Activated CD4-positive, alpha-beta memory T cell treated with anti-CD3 and anti-CD28 coated beads, Interleukin-2, amount 10 ng/mL, durations not matched to agents 7 days and 5 days (primary cell): ENCODE results near the gene SCAF1. TPM values are rescaled to one million over a fixed set of nuclear protein-coding genes. Genes with fewer than 3 reads are reported as not detected.

Experiments used
- CTCF ChIA-PET: fragments of 350-600 bp; sonication (Branson Sonifier 250); formaldehyde crosslinking; loops from one replicate; lab custom pipeline; 2021; ENCODE audit warnings: antibody characterized with exemption, inconsistent platforms; lab: Charles Lee
- POLR2A ChIA-PET: fragments of 350-600 bp; sonication (Branson Sonifier 250); formaldehyde crosslinking; loops from one replicate; lab custom pipeline; 2021; ENCODE audit warnings: antibody characterized with exemption; lab: Charles Lee
- DNase-seq: peaks from one replicate; pipeline ENCODE4 v3.0.0-alpha.2; 2020
- H3K27ac Mint-ChIP-seq: one replicate; pipeline ENCODE4 v1.8.0; 2021; ENCODE audit warnings: mild to moderate bottlenecking, mixed read lengths
- H3K27me3 Mint-ChIP-seq: one replicate; pipeline ENCODE4 v1.8.0; 2021; ENCODE audit warnings: mixed read lengths
- H3K36me3 Mint-ChIP-seq: one replicate; pipeline ENCODE4 v1.8.0; 2021; ENCODE audit warnings: low read depth, mixed read lengths
- H3K4me1 Mint-ChIP-seq: one replicate; pipeline ENCODE4 v1.8.0; 2021; ENCODE audit warnings: mixed read lengths
- H3K4me3 Mint-ChIP-seq: one replicate; pipeline ENCODE4 v1.8.0; 2021; ENCODE audit warnings: mild to moderate bottlenecking, mixed read lengths
- H3K9me3 Mint-ChIP-seq: one replicate; pipeline ENCODE4 v1.8.0; 2021; ENCODE audit warnings: mixed read lengths
- total RNA-seq, 2 experiments: library from RNA; stranded (reverse); gene quantifications; one replicate each; pipeline ENCODE4 v1.2.3, GENCODE V29; 2021

SCAF1 gene, protein sequence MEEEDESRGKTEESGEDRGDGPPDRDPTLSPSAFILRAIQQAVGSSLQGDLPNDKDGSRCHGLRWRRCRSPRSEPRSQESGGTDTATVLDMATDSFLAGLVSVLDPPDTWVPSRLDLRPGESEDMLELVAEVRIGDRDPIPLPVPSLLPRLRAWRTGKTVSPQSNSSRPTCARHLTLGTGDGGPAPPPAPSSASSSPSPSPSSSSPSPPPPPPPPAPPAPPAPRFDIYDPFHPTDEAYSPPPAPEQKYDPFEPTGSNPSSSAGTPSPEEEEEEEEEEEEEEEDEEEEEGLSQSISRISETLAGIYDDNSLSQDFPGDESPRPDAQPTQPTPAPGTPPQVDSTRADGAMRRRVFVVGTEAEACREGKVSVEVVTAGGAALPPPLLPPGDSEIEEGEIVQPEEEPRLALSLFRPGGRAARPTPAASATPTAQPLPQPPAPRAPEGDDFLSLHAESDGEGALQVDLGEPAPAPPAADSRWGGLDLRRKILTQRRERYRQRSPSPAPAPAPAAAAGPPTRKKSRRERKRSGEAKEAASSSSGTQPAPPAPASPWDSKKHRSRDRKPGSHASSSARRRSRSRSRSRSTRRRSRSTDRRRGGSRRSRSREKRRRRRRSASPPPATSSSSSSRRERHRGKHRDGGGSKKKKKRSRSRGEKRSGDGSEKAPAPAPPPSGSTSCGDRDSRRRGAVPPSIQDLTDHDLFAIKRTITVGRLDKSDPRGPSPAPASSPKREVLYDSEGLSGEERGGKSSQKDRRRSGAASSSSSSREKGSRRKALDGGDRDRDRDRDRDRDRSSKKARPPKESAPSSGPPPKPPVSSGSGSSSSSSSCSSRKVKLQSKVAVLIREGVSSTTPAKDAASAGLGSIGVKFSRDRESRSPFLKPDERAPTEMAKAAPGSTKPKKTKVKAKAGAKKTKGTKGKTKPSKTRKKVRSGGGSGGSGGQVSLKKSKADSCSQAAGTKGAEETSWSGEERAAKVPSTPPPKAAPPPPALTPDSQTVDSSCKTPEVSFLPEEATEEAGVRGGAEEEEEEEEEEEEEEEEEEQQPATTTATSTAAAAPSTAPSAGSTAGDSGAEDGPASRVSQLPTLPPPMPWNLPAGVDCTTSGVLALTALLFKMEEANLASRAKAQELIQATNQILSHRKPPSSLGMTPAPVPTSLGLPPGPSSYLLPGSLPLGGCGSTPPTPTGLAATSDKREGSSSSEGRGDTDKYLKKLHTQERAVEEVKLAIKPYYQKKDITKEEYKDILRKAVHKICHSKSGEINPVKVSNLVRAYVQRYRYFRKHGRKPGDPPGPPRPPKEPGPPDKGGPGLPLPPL
- total RNA-seq, result 10 to 100 TPM; 65.3 to 66.4 TPM

DNA sequence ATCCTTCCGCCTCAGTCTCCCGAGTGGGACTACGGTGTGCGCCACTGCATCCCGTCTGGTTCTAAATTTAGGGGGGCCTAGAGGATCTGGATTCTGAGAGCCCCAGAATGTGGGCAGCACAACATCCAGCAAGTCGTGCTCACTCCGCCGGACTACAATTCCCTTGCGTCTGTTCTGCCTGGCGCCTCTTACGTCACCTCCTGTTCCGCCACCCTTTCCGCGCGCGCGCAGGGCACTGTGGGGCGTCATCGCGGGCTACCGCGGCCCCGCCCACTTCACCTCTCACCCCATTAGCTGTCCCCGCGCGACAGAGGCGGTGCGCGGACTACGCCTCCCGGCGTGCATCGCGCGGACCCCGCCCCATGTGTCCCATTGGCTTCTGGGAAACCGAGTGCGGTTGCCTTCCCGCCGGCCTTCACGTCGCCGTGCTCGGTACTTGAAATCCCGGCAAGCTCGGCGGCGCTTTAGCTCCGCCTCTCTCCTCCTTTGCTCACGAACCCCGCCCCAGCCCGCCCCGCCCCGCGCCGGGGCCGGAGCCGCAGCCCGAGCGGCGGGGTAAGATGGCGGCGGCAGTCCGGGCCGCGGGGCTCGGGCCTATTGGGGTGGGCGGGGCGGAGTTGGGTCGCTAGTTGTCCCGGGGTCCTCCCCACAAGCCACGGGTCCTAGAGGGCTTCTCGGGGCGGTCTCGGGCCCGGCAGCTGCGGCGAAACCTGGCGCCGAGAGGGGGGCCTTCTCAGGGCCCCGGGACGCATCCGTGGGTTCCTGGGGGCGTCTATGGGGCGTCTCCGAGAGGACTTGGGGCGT is at the start of gene SCAF1:
TSS of gene SCAF1 (plus strand) at position 522 of the 804 bp plus-strand sequence. CDS start 2,818 bp downstream, outside the sequence.
- Mint-ChIP-seq H3K9me3 (no peaks in the 10 kb centered on the region), H3K36me3 (peaks cover 28% of the 10 kb centered on the region), H3K27ac (peak within 1 kb of the TSS; percentile 94), H3K4me1 (peaks cover 58% of the 10 kb centered on the region), H3K27me3 (peaks cover 6% of the 10 kb centered on the region), H3K4me3 (peak within 1 kb of the TSS; percentile 98)
- CTCF ChIA-PET, result interaction anchor here (0.9 to 5.2 kb wide), 6 partner anchors 33 to 101 kb away, joined by 3 to 90 read pairs (median 3); partner anchors contain the start of genes NOSIP and PRMT1
- peak; percentile 100 for DNase-seq
- POLR2A ChIA-PET, result interaction anchor here (0.6 to 6.1 kb wide), 11 partner anchors 15 to 649 kb away, joined by 3 to 91 read pairs (median 6); partner anchors contain the start of genes BCL2L12, GYS1, IRF3 and NOSIP

DNA sequence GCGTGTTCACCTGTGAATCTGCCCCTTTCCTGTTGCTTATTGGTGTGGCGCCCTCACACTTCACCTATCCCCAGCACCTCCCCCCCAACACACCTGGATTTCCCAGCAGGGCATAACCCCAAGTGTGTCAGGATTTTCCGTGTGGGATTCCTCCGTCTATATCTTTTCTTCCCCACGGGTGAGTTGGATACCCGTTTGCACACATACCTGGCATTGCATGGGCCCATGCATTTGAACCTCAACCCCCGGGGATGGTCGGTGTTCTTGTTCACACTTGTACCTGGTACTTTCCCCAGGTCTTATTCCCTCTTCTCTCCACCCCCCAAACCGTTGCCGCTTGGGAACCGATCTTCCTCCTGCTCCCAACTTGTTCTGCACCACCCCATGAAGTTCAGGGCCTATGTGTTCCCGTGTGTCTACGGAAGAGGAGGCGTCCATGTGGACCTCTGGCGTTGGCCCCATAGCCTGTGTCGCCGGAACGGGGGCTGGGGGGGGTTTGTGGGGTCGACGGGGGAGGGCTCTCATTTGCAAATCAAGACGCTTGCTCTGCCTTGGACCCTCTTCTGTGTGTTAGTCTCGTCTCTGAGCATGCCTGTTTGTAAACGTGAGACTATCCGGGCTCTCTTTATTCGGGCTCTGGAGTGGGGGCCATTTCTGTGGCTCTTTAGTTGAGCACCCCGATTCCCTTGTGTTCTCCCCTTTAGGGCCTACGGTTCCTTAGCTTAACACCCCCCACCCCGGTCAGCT is 49.4 kb upstream of the SCAF1 start:
- no peaks in the 10 kb centered on the region for H3K9me3 Mint-ChIP-seq
- ChIA-PET CTCF (interaction anchor here (0.6 to 1.7 kb wide), 12 partner anchors 17 to 88 kb away, joined by 3 to 6 read pairs (median 3); partner anchors contain the start of genes RCN3 and RRAS), POLR2A (interaction anchor here (0.6 to 3.9 kb wide), 12 partner anchors 10 to 258 kb away, joined by 3 to 44 read pairs (median 5); partner anchors contain the start of genes BCL2L12, IRF3, NOSIP and PRMT1)
- peaks cover 37% of the 10 kb centered on the region for H3K4me1 Mint-ChIP-seq
- peak; percentile 27 for DNase-seq
- peaks cover 16% of the 10 kb centered on the region for H3K36me3 Mint-ChIP-seq
- peaks cover 9% of the 10 kb centered on the region for H3K27me3 Mint-ChIP-seq
- H3K4me3 Mint-ChIP-seq, result peak overlapping the region; percentile 79
- H3K27ac Mint-ChIP-seq, result peak overlapping the region; percentile 81

DNA sequence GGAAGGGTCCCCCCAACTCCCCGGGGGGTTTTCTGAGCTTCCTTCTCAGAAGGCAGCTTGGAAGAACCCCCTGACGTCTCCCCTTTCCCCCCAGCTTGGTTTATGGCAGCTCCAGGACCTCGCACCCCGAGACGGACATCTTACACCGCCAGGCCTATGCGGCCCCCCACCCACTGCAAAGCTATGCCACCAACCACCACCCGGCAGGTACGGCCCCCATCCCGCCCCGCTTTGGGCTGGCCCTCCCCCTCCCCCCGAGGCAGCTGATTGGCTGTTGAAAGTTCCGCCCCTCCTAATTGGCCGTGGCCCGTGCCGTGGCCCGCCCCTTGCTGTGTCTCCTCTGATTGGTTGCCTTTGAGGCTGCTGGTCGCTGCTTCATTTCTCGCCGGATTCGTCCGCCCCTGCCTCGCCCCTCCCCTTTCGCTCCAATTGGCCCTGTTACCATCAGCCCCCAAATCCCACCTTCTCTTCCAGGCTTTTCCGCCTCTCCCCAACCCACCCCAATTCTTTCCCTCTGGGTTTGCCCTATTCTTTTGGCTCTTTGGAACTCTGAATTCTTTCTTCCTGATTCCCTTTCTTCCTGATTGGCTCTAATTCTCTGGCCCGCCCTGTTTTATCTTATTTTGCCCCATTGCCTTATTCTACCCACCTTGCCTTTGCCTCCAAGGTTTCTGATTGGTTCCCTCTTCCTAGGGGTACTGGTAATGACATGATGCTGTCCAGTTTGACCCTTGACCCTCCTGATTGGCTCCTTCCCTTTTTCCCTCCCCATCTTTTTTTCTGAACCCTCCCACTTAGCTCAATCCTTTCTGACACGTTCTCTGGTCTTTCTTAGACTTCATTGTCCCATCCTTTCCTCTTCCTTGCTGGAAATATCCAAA is 48.5 kb upstream of the SCAF1 start:
- Mint-ChIP-seq H3K36me3 (peaks cover 20% of the 10 kb centered on the region), H3K27me3 (peaks cover 8% of the 10 kb centered on the region), H3K9me3 (no peaks in the 10 kb centered on the region), H3K4me1 (peaks cover 36% of the 10 kb centered on the region), H3K4me3 (peak overlapping the region; percentile 79), H3K27ac (peak overlapping the region; percentile 81)
- peak; percentile 95 for DNase-seq
- CTCF ChIA-PET, result interaction anchor here (0.6 to 1.7 kb wide), 10 partner anchors 16 to 98 kb away, joined by 3 to 4 read pairs (median 3); partner anchors contain the start of genes RCN3 and RRAS
- POLR2A ChIA-PET, result interaction anchor here (0.6 to 3.9 kb wide), 13 partner anchors 9 to 257 kb away, joined by 3 to 24 read pairs (median 4); partner anchors contain the start of genes BCL2L12, IRF3, NOSIP and PRMT1

DNA sequence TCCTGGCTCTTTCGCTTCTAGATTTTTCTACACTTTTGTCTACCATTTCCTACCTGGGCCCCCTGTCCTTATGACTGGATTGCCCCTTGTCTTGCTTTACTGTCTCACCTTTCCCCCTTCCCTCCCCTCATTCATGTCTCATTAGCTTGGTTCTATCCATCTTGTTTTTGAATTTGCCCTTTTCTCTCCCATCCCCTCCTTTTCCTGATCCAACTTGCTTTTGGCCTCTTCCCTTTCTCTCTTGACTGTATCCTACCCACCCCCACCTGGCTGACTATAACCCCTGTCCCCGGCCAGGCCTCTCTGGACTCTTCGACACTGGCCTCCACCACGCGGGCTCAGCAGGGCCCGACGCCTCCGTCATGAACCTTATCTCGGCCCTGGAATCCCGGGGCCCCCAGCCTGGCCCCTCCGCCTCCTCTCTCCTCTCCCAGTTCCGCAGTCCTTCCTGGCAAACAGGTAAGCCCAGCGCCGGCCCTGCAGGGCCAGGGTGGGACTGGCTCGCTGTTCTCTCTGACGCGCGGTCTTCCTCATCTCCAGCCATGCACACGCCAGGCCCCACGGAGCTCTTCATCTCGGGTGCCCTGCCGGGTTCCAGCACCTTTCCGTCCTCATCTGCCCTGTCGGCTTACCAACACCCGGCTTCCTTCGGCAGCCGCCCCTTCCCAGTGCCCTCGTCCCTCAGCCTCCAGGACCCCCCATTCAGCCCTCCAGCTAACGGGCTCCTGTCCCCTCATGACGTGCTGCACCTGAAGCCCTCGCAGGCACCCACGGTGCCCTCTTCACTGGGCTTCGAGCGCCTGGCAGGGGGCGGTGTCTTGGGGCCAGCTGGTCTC is 47.6 kb upstream of the SCAF1 start:
- H3K27ac Mint-ChIP-seq, result peak overlapping the region; percentile 81
- no peaks in the 10 kb centered on the region for H3K9me3 Mint-ChIP-seq
- H3K4me1 Mint-ChIP-seq, result peaks cover 31% of the 10 kb centered on the region
- H3K4me3 Mint-ChIP-seq, result peak overlapping the region; percentile 79
- no peak for DNase-seq
- ChIA-PET CTCF (interaction anchor here (1.2 to 1.7 kb wide), 3 partner anchors 15 to 81 kb away, joined by 3 read pairs; partner anchors contain the start of gene RCN3), POLR2A (interaction anchor here (0.6 to 3.9 kb wide), 6 partner anchors 8 to 64 kb away, joined by 3 to 24 read pairs (median 4); partner anchors contain the start of genes NOSIP and PRRG2)
- H3K27me3 Mint-ChIP-seq, result peaks cover 3% of the 10 kb centered on the region
- peaks cover 20% of the 10 kb centered on the region for H3K36me3 Mint-ChIP-seq

DNA sequence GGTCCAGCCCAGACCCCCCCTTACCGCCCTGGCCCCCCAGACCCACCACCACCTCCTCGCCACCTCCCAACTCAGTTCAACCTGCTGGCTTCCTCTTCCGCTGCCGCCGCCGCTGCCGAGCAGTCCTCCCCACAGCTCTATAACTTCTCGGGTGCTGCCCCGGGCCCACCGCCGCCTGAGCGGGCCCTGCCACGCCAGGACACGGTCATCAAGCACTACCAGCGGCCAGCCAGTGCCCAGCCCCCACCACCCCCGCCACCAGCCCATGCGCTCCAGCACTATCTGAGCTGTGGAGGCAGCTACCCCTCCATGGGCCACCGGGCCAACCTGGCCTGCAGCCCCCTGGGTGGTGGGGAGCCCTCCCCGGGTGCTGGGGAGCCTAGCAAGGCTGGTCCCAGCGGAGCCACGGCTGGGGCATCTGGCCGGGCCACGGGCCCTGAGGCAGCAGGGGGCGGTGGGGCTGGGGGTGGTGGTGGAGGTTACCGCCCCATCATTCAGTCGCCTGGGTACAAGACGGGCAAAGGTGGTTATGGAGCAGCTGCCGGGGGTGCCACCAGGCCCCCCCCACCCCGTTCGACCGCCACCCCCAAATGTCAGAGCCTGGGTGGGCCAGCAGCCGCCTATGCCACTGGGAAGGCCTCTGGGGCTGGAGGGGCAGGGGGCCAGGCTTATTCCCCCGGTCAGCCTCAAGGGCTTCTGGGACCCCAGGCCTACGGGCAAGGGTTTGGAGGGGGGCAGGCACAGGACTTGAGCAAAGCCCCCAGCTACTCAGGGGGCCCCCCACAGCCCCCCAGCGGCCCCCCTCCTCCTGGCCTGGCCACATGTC is 46.8 kb upstream of the SCAF1 start:
- Mint-ChIP-seq H3K27me3 (no peaks in the 10 kb centered on the region), H3K4me3 (no peak overlapping the region), H3K27ac (no peak overlapping the region), H3K4me1 (peaks cover 24% of the 10 kb centered on the region), H3K9me3 (no peaks in the 10 kb centered on the region), H3K36me3 (peaks cover 25% of the 10 kb centered on the region)
- ChIA-PET CTCF (no interaction called here), POLR2A (interaction anchor here (1.2 to 3.9 kb wide), 2 partner anchors 15 to 63 kb away, joined by 3 to 24 read pairs; partner anchors contain the start of genes NOSIP and PRRG2)
- DNase-seq, result no peak

DNA sequence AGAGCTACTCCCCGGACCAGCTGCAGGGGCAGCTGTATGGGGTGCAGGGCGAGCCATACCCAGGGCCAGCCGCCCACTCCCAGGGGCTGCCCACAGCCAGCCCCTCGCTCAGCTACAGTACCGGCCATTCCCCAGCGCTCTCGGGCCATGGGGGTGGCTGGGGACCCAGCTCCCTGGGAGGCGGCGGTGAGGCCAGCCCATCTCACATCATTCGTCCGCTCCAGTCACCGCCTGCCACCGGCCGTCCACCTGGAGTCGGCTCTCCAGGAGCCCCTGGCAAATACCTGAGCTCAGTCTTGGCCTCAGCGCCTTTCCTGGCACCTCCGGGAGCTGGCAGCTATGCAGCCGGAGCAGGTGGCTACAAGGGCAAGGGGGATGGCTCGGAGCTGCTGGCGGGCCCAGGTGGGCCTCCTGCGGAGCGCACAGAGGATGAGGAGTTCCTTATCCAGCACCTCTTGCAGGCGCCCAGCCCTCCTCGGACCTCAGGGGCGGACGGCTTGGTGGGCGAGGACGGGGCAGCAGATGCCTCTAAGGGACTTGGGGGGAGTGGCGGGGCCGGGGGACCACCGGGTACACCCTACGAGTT is 46.1 kb upstream of the SCAF1 start:
- H3K27me3 Mint-ChIP-seq, result no peaks in the 10 kb centered on the region
- H3K36me3 Mint-ChIP-seq, result peaks cover 29% of the 10 kb centered on the region
- DNase-seq, result no peak
- no peak overlapping the region for H3K4me3 Mint-ChIP-seq
- no peak overlapping the region for H3K27ac Mint-ChIP-seq
- POLR2A ChIA-PET, result no interaction called here
- peaks cover 24% of the 10 kb centered on the region for H3K4me1 Mint-ChIP-seq
- CTCF ChIA-PET, result interaction anchor here (0.6 kb wide), 1 partner anchor 13 kb away, joined by 4 read pairs; no protein-coding TSS in a partner anchor
- no peaks in the 10 kb centered on the region for H3K9me3 Mint-ChIP-seq

DNA sequence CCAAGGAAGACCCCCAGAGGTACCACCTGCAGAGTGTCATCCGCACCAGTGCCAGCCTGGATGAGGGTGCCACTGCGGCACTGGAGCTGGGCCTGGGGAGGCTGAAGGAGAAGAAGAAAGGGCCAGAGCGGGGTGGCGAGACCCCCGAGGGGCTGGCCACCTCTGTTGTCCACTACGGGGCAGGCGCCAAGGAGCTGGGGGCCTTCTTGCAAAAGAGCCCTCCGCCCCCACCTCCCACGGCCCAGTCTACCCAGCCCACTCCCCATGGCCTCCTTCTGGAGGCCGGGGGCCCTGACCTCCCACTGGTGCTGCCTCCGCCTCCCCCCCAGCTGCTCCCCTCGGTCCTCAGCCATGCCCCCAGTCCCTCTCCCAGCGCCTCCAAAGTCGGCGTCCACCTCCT is 45.6 kb upstream of the SCAF1 start:
- H3K9me3 Mint-ChIP-seq, result no peaks in the 10 kb centered on the region
- no peak overlapping the region for H3K4me3 Mint-ChIP-seq
- DNase-seq, result no peak
- H3K36me3 Mint-ChIP-seq, result peaks cover 32% of the 10 kb centered on the region
- H3K27me3 Mint-ChIP-seq, result no peaks in the 10 kb centered on the region
- ChIA-PET CTCF (interaction anchor here (0.6 kb wide), 1 partner anchor 13 kb away, joined by 4 read pairs; no protein-coding TSS in a partner anchor), POLR2A (no interaction called here)
- no peak overlapping the region for H3K27ac Mint-ChIP-seq
- peaks cover 24% of the 10 kb centered on the region for H3K4me1 Mint-ChIP-seq

DNA sequence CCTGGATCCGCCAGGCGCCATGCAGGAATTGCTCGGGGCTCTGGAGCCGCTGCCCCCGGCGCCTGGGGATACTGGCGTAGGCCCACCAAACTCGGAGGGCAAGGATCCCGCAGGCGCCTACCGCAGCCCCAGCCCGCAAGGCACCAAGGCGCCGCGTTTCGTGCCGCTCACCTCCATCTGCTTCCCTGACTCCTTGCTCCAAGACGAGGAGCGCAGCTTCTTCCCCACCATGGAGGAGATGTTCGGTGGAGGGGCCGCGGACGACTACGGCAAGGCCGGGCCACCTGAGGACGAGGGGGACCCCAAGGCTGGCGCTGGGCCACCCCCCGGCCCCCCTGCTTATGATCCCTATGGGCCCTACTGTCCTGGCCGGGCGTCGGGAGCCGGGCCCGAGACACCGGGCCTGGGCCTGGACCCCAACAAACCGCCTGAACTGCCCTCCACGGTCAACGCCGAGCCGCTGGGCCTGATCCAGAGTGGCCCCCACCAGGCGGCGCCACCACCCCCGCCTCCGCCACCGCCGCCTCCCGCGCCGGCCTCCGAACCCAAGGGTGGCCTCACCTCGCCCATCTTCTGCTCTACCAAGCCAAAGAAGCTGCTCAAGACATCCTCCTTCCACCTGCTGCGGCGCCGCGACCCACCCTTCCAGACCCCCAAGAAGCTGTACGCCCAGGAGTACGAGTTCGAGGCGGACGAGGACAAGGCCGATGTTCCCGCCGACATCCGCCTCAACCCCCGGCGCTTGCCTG is 44.9 kb upstream of the SCAF1 start:
- POLR2A ChIA-PET, result no interaction called here
- H3K27me3 Mint-ChIP-seq, result no peaks in the 10 kb centered on the region

More for the DNA sequence above, 44.9 kb upstream of the SCAF1 start:
- Mint-ChIP-seq H3K9me3 (no peaks in the 10 kb centered on the region), H3K27ac (no peak overlapping the region), H3K4me3 (no peak overlapping the region), H3K4me1 (peaks cover 24% of the 10 kb centered on the region), H3K36me3 (peaks cover 37% of the 10 kb centered on the region)
- CTCF ChIA-PET, result no interaction called here
- DNase-seq, result no peak
